ENCODE results near the gene TMC5.

GRCh38 chr16:19525385-19525723 lies 107.7 kb downstream of the TMC5 start:
- TF ChIP-seq CTCF (IDR thresholded peaks at IDR 0.05 in 4 of 5, conservative IDR thresholded peaks at IDR 0.05 in 1 of 5) (no peak), POLR2A (IDR thresholded peaks at IDR 0.05) (no peak)

Data from gastrocnemius medialis (tissue), 4 donors.